GM21515 (cell line): ENCODE measurements around the gene LIN9.

ENCODE experiments used
- ATAC-seq: cut with Tn5 transposase; IDR thresholded peaks from one replicate; pipeline ENCODE4 v1.9.1; 2021; ENCODE audit not compliant: unreplicated experiment

Gene LIN9

DNA sequence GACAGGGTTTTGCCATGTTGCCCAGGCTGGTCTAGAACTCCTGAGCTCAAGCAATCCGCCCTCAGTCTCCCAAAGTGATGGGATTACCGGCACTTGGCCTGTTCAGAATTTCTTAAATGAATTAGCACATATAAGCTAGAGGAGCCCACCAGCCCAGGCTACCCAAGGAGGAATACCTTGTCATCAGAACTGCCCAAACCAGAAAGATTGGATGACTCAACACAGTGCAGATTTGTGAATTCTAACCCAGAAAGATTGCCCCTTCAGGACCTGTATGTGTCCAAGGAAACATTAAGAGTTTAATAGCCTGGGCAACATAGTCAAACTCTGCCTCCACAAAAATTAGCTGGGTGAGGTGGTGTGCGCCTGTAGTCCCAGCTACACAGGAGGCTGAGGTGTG, 14.0 kb upstream of the LIN9 start:
- ATAC-seq: no peak

DNA sequence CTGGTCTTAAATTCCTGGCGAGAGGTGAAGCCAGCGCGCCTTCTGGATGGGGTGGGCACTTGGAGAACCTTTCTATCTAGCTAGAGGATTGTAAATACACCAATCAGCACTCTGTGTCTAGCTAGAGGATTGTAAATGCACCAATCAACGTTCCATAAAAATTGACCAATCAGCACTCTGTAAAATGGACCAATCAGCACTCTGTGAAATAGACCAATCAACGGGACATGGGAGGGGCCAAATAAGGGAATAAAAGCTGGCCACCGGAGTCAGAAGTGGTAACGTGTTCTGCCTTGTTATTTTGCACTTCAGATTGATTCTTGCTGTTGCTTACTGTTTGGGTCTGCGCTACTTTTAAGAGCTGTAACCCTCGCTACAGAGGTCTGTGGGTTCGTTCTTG, 12.0 kb upstream of the LIN9 start:
- no peak for ATAC-seq

DNA sequence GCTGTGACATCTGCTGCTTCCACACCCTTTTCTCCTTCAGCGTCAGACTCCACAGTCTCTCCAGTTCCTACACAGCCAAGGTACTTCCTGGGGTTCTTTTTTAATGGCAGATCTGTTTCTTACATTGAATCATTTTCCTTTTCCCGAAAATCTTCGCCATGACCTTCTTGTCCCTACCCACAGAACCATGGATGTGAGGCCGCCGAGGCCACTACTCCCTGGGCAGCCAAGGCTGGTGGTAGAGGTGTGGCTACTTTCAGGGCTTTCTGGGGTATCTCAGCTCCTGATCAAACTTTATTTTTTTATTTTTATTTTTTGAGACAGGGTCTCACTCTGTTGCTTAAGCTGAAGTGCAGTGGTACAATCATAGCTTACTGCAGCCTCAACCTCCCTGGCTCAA, 9.5 kb upstream of the LIN9 start:
- ATAC-seq: no peak

DNA sequence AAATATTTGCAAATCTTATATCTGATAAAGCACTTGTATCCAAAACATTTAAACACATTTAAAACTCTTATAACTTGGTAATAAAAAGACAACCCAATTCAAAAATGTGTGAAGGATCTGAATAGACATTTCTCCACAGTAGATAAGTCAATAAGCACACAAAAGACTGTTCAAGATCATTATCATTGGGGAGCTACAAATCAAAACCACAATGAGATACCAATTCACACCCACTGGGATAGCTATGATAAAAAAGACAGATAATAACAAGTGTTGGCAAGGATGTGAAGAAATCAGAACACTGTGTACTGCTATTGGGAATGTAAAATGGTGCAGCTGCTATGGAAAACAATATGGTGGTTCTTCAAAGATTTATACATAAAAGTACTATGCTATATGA, 5.1 kb upstream of the LIN9 start:
- no peak for ATAC-seq

DNA sequence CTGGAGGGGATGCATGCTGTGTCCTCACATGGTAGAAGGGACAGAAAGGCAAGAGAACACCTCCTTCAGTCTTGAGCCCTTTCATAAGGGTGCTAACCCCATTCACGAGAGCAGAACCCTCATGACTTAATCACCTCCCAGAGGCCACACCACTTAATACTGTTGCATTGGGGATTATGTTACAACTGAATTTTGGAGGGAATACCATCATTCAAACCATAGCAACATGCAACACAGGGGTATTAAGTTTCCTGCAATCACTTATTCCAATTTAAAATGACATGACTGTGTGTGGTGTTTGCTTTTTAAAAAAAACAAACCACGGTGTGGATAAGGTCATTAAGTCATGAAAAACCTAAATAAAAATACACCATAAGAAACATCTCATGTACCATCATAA, 3.1 kb upstream of the LIN9 start:
- no peak for ATAC-seq

DNA sequence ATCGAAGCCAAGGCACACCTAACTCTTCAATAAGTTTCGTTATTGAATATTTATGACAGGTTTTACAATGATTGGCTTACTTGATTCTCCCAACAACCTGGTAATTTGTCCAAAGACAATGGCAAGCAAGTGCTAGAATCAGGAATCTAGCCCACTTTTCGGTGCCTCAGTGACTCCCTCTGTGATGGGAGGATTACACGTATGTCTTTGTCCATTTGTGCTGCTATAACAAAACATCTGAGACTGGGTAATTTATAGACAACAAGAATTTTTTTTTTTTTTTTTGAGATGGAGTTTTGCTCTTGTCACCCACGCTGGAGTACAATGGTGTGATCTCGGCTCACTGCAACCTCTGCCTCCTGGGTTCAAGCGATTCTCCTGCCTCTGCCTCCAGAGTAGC, 2.4 kb upstream of the LIN9 start:
- ATAC-seq: no peak

DNA sequence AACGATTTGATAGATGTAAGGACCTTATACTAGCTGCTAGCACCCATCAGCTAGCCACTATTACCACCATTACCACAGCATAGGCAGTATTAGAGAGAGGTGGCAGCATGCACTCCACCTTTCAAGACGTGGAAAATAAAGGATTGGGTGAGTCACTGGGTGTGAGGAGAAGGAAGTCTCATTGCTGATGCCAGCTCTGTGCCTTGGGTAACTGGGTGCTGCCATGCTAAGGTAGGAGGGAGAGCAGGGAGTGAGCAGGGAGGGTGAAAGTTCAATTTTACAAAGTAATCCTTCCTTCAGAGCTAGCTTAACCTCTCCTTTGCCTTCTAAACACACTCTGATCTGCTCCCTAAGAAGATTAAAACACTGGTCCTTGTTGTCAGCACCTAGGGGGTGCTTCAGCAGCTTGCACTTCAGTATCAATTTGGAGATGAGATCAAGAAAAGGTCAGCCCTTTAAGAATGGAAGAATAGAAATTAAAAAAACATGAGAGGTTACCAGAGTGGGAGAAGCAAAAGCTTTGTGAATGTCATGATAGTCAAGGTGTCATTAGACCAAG, 1.8 kb upstream of the LIN9 start:
- no peak for ATAC-seq

DNA sequence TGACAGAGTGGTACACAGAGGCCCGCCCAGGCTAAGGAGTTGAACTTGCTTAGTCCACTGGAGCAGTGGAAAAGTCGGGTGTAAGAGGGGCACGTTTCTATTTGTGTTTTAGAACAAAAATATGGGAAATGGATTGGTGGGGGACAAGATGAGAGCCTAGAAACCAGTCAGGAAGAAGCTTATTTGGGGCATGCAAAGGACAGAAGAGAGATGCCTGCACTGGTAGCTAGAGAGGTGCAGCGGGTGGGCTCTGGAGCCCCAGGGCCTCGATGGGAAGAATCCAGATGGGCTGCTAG, 1.2 kb upstream of the LIN9 start:
- no peak for ATAC-seq

DNA sequence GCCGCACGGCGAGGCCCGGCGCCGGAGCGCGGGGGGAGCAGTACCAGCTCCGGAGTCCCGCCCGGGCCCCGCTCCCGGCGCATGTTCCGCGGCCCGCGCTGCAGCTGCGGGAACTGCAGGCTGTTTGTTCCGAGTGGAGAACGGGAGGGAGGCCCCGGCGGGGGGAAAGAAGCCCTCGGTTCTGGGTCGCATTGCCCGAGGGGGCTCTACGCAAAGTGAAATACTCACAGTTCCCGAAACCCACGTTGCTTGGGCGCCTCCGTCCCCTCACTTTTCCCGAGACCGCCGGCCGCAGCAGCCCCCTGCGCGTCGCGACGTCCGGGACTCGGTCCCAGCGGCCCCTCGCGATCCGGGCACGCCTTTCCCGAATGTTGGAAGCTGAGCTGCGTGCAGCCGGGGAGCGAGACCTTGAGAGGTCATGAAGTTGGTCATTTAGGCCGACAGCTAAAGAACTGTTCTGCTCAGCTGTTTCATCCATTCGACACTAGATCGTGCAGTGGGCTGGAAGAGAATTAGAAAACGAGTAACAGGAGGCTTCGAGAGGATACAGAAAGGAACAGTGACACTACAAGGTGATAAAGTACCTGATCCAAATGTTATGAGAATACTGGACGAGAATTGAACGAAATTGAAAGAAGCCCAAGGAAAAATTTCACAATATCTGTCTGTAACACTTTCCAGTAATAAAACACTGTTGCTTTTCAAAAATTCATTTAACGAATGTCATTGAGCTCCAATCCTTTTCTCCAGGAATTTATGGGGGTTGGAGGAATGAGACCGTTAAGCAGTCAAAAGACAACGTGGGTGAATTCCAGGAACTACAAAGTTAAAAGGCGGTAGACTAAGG, 657 bp upstream of the LIN9 start:
- no peak for ATAC-seq

DNA sequence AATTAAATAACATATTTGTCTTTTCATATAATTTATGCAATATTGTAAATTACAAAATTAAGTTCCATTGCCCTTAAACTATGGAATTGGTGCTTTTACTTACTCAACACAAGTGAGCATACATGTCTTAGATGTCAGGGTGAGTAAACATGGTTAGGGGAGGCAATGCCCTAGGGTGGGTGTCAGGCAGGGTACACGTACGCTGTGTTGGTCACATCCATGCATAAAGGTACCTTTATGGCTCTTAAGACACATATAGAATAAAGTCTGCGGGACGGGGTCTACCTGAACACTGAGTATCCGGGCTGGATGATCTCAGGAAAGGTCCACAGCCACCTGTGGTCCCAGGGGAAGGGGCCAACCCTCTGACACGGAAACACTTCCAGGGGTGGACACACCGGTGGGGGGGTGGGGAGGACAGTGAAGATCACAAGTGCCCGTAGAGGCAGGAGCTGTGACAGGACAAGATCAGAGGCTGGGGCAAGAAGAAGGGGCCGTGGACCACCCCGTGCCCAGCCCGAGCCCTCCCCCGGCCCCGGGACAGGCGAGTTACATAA, 720 bp downstream of the LIN9 start:
- ATAC-seq: peak; percentile 18

DNA sequence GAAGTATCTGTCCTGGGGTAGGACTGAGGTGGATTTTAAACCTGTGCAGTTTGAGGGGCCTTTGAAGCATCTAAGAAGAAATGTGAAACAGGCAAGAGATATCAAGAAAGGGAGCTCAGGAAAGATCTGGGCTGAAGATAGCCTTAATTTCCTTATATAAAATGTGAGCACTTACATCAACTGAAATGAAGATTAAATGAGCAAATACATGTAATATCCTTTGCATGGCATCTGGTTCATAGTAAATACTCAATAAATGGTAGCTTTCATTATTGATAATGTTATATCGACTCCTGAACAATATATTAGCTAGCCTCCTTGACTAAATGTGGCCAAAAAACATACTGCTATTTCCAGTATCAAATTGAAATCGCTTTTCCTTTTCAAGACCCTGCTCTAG, 2.5 kb downstream of the LIN9 start:
- no peak for ATAC-seq

DNA sequence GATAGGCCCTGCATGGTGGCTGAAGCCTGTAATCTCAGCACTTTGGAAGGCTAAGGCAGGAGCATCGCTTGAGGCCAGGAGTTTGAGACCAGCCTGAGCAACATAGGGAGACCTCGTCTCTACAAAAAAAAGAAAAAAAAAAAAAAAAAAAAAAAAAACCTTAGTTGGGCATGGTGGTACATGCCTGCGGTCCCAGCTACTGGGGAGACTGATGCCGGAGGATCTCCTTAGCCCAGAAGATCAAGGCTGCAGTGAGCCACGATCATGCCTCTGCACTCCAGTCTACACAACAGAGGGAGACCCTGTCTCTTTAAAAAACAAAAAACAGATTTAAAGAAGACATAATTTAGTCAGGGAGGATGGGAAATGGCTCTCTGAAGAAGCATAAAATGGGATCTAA, 3.8 kb downstream of the LIN9 start:
- no peak for ATAC-seq

DNA sequence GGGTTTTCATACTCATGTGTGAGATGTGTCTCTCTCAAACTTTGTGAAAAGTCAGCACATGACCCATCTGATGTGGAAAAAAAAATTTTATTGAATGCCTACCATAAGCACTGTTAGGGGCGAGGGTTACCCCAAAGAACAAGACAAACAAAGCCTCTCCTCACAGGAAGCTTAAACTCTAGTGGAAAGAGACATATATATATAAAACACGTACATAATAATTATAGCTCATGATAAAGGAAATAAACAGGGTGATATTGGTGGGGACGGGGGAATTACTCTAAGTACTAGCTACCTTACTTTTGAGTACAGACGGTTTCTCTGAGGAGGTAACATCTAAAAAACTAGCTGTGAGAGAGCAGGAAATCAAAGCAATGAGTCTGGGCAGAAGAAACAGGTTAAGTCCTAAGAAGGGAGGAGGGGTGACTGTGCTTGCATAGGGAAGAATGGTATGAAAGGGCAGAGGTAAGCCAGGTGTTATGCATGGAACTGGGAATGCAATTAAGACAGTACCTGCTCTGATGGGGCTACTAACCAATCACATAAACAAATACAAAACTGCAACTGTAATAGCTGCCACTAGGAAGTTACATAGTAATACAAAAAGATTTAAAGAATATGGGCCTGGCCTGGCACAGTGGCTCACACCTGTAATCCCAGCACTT, 4.5 kb downstream of the LIN9 start:
- no peak for ATAC-seq

DNA sequence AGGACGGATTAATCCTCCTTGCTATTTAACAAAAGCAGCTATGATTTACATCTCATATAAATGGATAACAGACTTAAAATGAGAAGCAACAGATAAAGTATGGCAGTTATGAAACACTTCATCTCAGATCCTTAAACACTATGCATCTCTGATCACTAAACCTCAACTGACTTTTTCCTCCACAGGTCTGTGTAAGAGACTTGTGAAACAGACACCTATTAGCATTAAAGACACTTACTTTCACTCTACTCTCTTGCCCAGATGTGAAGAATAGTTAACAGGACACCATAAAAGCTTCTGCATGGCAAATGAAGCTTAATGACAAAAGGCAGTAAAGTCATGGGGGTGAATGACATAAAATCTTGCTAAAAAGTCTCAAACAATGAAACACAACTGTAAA, 6.2 kb downstream of the LIN9 start:
- ATAC-seq: no peak

DNA sequence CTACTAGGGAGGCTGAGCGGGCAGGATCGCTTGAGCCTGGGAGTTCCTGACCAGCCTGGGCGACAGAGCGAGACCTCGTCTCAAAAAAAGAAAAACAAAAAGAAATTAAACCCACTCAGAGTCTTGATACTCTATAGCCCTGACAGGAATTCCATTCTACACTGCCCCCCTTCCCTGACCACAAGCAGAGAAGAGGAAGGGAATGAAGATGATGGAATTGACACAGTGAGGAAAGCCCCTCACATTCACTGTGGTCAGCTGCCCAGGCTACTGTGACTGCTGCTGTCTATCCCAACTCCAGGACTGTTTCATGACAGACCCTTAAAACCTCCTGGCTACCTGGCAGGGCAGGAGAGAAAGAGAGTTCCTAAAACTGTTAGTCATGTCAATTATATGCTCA, 12.1 kb downstream of the LIN9 start:
- no peak for ATAC-seq

DNA sequence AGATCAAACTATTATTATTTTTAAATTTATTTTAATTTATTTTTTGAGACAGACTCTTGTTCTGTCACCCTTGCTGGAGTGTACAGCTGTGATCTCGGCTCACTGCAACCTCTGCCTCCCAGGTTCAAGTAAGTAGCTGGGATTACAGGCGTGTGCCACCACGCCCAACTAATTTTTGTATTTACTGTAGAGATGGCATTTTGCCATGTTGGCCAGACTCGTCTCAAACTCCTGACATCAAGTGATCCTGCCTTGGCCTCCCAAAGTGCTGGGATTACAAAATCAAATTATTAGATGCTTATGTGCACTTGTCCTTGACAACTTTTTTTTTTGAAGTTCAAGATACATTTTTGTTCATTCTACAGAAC, 15.4 kb downstream of the LIN9 start:
- ATAC-seq: no peak

DNA sequence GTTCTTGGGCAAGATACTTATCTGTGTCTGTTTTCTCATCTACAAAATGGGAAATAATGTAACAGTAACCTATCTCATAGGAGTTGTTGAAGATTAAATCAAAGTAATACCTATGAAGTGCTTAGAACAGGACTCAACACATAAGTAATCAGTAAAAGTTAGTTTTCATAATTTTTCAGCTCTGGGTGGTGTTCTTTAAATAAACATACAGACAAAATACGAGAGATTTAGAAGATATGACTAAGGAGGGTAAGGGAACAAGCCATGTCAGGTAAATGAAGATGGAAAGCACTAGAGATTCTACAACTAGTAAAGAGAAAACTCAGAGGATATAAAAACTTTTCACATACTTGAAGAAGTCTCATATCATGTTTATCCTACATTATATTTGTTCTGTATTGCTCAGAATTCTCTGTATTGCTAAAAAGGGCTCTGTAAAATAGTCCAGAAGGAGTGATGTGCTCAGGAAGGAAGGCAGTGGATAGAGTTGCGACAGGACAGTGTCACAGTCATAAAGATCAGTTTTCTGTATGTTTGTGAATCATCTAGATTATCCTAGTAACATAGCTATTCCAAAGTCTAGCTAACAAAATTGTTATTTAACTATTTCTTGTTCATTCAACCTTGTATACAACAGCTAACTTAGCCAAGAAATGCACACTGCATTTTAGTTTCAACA, 16.0 kb downstream of the LIN9 start:
- no peak for ATAC-seq

DNA sequence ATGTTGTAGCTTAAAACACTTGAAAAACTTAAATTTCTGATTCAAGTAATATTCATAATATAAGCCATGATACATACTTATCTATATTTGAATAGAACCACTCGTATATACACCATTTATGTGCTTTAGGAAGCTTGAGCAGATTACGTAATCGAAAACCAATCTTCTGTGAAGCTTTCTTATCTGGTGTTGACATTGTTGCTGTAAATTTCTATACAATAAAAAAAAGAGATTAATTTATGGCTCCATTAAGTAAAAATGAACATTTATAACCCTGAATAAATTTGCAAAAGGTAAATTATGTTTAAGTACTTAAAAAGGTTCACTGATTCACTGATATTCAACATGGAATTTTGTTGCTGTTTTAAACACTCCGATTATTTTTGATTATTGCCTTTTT, 21.4 kb downstream of the LIN9 start:
- ATAC-seq: no peak

DNA sequence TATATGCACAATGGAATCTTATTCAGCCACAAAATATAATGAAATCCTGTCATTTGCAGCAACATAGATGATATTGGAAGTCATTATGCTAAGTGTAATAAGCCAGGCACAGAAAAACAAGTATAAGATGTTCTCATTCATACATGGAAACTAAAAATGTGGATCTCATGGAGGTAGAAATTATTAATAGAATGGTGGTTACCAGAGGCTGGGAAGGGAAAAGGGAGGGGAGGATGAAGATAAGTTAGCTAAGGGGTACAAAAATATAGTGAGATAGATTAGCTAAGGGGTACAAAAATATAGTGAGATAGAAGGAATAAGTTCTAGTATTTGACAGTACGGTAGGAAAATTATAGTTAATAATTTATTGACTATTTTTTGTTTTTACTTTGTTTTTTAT, 27.9 kb downstream of the LIN9 start:
- no peak for ATAC-seq

DNA sequence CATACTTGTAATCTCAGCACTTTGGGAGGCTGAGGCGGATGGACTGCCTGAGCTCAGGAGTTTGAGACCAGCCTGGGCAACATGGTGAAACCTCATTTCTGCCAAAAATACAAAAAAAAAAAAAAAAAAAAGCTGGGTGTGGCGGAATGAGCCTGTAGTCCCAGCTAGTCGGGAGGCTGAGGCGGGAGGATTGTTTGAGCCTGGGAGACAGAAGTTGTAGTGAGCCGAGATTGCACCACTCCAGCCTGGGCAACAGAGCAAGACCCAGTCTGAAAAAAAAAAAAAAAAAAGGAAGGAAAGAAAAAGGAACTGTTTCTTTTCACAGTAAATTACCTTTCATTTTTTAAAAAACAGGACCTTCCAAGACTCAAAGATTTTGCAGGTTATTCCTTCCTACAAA, 29.5 kb downstream of the LIN9 start:
- no peak for ATAC-seq

DNA sequence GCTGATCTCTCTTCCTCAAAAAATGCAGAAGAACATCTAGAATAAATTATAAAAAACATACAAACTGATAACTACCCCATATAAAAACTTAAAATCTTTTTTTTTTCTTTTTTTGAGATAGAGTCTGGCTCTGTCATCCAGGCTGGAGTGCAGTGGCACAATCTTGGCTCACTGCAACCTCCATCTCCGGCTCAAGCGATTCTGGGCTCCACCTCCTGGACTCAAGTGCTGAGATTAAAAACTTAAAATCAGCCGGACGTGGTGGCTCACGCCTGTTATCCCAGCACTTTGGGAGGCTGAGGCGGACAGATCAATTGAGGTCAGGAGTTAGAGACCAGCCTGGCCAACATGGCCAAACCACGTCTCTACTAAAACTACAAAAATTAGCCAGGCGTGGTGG, 31.1 kb downstream of the LIN9 start:
- ATAC-seq: no peak

DNA sequence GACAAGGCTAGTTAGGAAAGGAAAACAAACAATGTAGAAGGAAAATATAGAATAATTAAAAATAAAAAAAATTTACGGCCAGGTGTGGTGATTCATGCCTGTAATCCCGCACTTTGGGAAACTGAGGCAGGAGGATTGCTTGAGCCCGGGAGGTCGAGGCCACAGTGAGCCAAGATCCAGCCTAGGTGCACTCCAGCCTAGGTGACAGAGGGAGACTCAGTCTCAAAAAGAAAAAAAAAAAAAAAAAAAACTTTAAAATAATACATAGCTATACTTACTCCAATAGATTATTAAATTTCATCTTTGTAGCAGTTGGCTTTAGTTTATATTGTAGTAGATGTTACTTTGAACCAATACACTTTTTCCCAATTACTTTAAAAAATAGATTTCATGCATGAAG, 32.0 kb downstream of the LIN9 start:
- ATAC-seq: no peak
